ENCODE results near the gene ANGPTL2.
"Not testable (repeated sequence)": the region's sequence is repeated elsewhere in the genome, so short reads cannot be mapped to it uniquely, and the experiment has no call there.

Gene ANGPTL2

GRCh38 chr9:127122176-127123063 lies at the start of gene ANGPTL2:
Gene ANGPTL2 (minus strand): TSS chr9:127122635. CDS start chr9:127108731, 13,904 bp downstream.
- CTCF ChIA-PET = interaction anchor here (0.6 kb wide), 1 partner anchor 283 kb away, joined by 6 read pairs; no protein-coding TSS in a partner anchor
- POLR2A ChIA-PET (ENCODE audit: low non-redundant PET) = no interaction called here

GRCh38 chr9:127171348-127171747 lies 48.9 kb upstream of the ANGPTL2 start:
- POLR2A ChIA-PET (ENCODE audit: low non-redundant PET); H3K27ac ChIP-seq; DNase-seq (ENCODE audit: low spot score): not testable (repeated sequence)
- CTCF ChIA-PET = interaction anchor here (0.5 kb wide), 1 partner anchor 221 kb away, joined by 3 read pairs; no protein-coding TSS in a partner anchor

More at GRCh38 chr9:127122176-127123063, at the start of gene ANGPTL2:
- peak; percentile 77 for DNase-seq (ENCODE audit: low spot score)
- H3K27ac ChIP-seq = peak within 1 kb of the TSS; percentile 78
- TF ChIP-seq CTCF (conservative IDR thresholded peaks at IDR 0.05; ENCODE audit: low read depth) = no peak

- TF ChIP-seq CTCF (conservative IDR thresholded peaks at IDR 0.05; ENCODE audit: low read depth) = no peak
- POLR2A ChIA-PET (ENCODE audit: low non-redundant PET) = no interaction called here
- no peak overlapping the region for H3K27ac ChIP-seq
- CTCF ChIA-PET = interaction anchor here (0.6 to 1.4 kb wide), 2 partner anchors 9 to 105 kb away, joined by 4 to 5 read pairs; no protein-coding TSS in a partner anchor
- DNase-seq (ENCODE audit: low spot score) = no peak
These were observed 48.2 kb upstream of the ANGPTL2 start for GRCh38 chr9:127170652-127171051.

GRCh38 chr9:127170103-127170502 lies 47.7 kb upstream of the ANGPTL2 start:
- TF ChIP-seq CTCF (conservative IDR thresholded peaks at IDR 0.05; ENCODE audit: low read depth) = no peak
- ChIA-PET CTCF (interaction anchor here (0.5 to 1.4 kb wide), 3 partner anchors 9 to 348 kb away, joined by 4 to 5 read pairs (median 4); no protein-coding TSS in a partner anchor), POLR2A (ENCODE audit: low non-redundant PET) (no interaction called here)
- no peak for DNase-seq (ENCODE audit: low spot score)
- no peak overlapping the region for H3K27ac ChIP-seq

GRCh38 chr9:127169575-127169883 lies 47.1 kb upstream of the ANGPTL2 start:
- no peak overlapping the region for H3K27ac ChIP-seq
- no peak for TF ChIP-seq CTCF (conservative IDR thresholded peaks at IDR 0.05; ENCODE audit: low read depth)
- CTCF ChIA-PET = interaction anchor here (0.5 to 1.4 kb wide), 2 partner anchors 10 to 348 kb away, joined by 4 read pairs; no protein-coding TSS in a partner anchor
- DNase-seq (ENCODE audit: low spot score) = no peak
- POLR2A ChIA-PET (ENCODE audit: low non-redundant PET) = no interaction called here

- ChIA-PET POLR2A (ENCODE audit: low non-redundant PET) (no interaction called here), CTCF (interaction anchor here (1.4 kb wide), 1 partner anchor 10 kb away, joined by 4 read pairs; no protein-coding TSS in a partner anchor)
- no peak for TF ChIP-seq CTCF (conservative IDR thresholded peaks at IDR 0.05; ENCODE audit: low read depth)
- DNase-seq (ENCODE audit: low spot score) = no peak
- no peak overlapping the region; the same call in 1 of the 2 replicates for H3K27ac ChIP-seq
These were observed 46.5 kb upstream of the ANGPTL2 start for GRCh38 chr9:127168756-127169574.

Measured in RWPE1 (cell line).